ENCODE results near the gene EXOC3L4. TPM values are rescaled to one million over a fixed set of nuclear protein-coding genes. Genes with fewer than 3 reads are reported as not detected.
"Not testable (repeated sequence)": the region's sequence is repeated elsewhere in the genome, so short reads cannot be mapped to it uniquely, and the experiment has no call there.

The EXOC3L4 gene
- polyA plus RNA-seq, 1 donor from 2014 or later: not detected

DNA sequence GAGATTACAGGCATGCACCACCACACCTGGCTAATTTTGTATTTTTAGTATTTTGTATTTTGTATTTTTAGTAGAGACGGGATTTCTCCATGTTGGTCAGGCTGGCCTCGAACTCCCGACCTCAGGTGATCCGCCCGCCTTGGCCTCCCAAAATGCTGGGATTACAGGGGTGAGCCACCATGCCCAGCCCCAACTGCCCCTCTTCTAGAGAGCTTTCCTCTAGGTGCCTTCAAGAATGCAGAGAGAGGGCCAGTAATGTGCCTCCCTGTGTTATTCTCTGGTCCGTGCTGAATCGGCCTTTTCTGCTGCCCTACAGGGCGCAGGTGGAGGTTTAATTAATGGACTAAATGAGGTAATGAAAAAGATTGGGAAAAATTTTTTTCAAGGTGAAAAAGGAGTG is 25.0 kb downstream of the EXOC3L4 start:
- not testable (repeated sequence) for H4K20me1 ChIP-seq (ENCODE audit: insufficient read depth); H3K27ac ChIP-seq (ENCODE audit: low read length); H3K4me2 ChIP-seq (ENCODE audit: low read length); H2AFZ ChIP-seq (ENCODE audit: low read depth, low read length); H3K79me2 ChIP-seq (replicated peaks; ENCODE audit: insufficient read depth, low read length); H3K36me3 ChIP-seq (ENCODE audit: insufficient read depth, low read length); H3F3A ChIP-seq (ENCODE audit: insufficient read depth, low read length, poor library complexity, severe bottlenecking); H3K4me3 ChIP-seq (ENCODE audit: low read length); H3K9me3 ChIP-seq (ENCODE audit: low read length); H3K9me2 ChIP-seq (ENCODE audit: insufficient read depth, low read length); H3K9ac ChIP-seq (ENCODE audit: low read length)
- H3K27me3 ChIP-seq (ENCODE audit: insufficient read depth, low read depth, low read length): peaks cover 13% of the 10 kb centered on the region

DNA sequence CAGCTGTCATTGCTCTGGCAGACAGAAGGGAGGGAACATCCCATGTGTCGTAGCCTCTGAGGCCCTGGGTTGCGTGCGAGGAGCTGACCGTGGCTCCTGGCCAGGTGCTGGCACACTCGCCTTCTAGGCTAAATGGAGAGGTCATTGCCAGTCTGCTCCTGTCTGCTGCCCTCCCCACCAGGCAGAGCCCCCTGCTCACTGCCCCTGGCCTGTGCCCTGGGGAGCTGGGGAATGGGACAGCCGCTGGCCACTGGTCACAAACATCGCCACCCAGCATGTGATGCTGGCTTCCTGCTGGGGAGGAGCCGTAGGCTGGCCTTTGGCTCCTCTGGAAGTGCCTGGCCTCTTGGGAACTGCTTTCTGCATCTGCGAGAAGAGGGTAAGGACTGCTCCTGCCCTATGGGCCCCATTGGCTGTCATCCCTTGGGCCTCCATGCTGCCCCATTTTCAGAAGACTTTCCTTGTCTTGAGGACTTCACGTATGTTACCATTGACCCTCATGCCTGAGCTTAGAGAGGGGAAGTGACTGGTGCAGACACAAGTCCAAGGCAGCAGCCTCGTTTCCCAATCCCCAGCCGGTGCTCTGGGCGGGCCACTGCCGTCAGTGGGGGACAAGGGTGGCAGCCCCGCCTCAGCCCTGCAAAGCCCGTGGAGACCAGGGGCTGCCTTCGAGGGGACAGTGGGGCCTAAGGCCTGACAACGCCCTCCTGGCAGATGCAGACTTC is 26.8 kb downstream of the EXOC3L4 start:
- Histone ChIP-seq H4K20me1 (ENCODE audit: insufficient read depth) (no peaks in the 10 kb centered on the region), H3K4me2 (ENCODE audit: low read length) (no peak overlapping the region), H3K9ac (ENCODE audit: low read length) (no peak overlapping the region), H3K27me3 (ENCODE audit: insufficient read depth, low read depth, low read length) (peaks cover 15% of the 10 kb centered on the region), H3K4me3 (ENCODE audit: low read length) (no peak overlapping the region), H3K9me3 (ENCODE audit: low read length) (no peaks in the 10 kb centered on the region), H3K36me3 (ENCODE audit: insufficient read depth, low read length) (no peaks in the 10 kb centered on the region), H2AFZ (ENCODE audit: low read depth, low read length) (no peak overlapping the region), H3K27ac (ENCODE audit: low read length) (no peak overlapping the region), H3K79me2 (replicated peaks; ENCODE audit: insufficient read depth, low read length) (no peaks in the 10 kb centered on the region), H3K9me2 (ENCODE audit: insufficient read depth, low read length) (no peaks in the 10 kb centered on the region), H3F3A (ENCODE audit: insufficient read depth, low read length, poor library complexity, severe bottlenecking) (no peaks in the 10 kb centered on the region)
- no peak for TF ChIP-seq SMC3 (conservative IDR thresholded peaks at IDR 0.05; ENCODE audit: poor library complexity)
- TF ChIP-seq MXI1 (conservative IDR thresholded peaks at IDR 0.05; ENCODE audit: poor library complexity, severe bottlenecking): no peak
- no peak for TF ChIP-seq TAF1 (IDR thresholded peaks at IDR 0.05; ENCODE audit: low read depth)
- TF ChIP-seq RAD21 (conservative IDR thresholded peaks at IDR 0.05): no peak
- TF ChIP-seq, protein P1, sequence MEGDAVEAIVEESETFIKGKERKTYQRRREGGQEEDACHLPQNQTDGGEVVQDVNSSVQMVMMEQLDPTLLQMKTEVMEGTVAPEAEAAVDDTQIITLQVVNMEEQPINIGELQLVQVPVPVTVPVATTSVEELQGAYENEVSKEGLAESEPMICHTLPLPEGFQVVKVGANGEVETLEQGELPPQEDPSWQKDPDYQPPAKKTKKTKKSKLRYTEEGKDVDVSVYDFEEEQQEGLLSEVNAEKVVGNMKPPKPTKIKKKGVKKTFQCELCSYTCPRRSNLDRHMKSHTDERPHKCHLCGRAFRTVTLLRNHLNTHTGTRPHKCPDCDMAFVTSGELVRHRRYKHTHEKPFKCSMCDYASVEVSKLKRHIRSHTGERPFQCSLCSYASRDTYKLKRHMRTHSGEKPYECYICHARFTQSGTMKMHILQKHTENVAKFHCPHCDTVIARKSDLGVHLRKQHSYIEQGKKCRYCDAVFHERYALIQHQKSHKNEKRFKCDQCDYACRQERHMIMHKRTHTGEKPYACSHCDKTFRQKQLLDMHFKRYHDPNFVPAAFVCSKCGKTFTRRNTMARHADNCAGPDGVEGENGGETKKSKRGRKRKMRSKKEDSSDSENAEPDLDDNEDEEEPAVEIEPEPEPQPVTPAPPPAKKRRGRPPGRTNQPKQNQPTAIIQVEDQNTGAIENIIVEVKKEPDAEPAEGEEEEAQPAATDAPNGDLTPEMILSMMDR (IDR thresholded peaks at IDR 0.05; ENCODE audit: poor library complexity, severe bottlenecking): no peak
- TF ChIP-seq EZH2 (IDR thresholded peaks at IDR 0.05; ENCODE audit: borderline replicate concordance, insufficient read depth, low read length, poor library complexity, severe bottlenecking): no peak
- TF ChIP-seq POLR2AphosphoS5 (IDR thresholded peaks at IDR 0.05): no peak
- TF ChIP-seq, protein P2, sequence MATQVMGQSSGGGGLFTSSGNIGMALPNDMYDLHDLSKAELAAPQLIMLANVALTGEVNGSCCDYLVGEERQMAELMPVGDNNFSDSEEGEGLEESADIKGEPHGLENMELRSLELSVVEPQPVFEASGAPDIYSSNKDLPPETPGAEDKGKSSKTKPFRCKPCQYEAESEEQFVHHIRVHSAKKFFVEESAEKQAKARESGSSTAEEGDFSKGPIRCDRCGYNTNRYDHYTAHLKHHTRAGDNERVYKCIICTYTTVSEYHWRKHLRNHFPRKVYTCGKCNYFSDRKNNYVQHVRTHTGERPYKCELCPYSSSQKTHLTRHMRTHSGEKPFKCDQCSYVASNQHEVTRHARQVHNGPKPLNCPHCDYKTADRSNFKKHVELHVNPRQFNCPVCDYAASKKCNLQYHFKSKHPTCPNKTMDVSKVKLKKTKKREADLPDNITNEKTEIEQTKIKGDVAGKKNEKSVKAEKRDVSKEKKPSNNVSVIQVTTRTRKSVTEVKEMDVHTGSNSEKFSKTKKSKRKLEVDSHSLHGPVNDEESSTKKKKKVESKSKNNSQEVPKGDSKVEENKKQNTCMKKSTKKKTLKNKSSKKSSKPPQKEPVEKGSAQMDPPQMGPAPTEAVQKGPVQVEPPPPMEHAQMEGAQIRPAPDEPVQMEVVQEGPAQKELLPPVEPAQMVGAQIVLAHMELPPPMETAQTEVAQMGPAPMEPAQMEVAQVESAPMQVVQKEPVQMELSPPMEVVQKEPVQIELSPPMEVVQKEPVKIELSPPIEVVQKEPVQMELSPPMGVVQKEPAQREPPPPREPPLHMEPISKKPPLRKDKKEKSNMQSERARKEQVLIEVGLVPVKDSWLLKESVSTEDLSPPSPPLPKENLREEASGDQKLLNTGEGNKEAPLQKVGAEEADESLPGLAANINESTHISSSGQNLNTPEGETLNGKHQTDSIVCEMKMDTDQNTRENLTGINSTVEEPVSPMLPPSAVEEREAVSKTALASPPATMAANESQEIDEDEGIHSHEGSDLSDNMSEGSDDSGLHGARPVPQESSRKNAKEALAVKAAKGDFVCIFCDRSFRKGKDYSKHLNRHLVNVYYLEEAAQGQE (IDR thresholded peaks at IDR 0.05; ENCODE audit: borderline replicate concordance): no peak
- no peak for TF ChIP-seq EP300 (conservative IDR thresholded peaks at IDR 0.05; ENCODE audit: poor library complexity, severe bottlenecking)

Data from neural cell (in vitro differentiated cells).